ENCODE results near the gene NCSTN. TPM values are rescaled to one million over a fixed set of nuclear protein-coding genes. Genes with fewer than 3 reads are reported as not detected.

Gene NCSTN
- total and polyA plus RNA-seq, 9 of the 15 experiments (the other 6 are each of a cell fraction or from before 2014, with no cell fraction given), result 21.3 to 91.1 (median 57.9) TPM

GRCh38 chr1:160328184-160328583 is 15.0 kb upstream of the NCSTN start (continued):
- TF ChIP-seq, protein P1, sequence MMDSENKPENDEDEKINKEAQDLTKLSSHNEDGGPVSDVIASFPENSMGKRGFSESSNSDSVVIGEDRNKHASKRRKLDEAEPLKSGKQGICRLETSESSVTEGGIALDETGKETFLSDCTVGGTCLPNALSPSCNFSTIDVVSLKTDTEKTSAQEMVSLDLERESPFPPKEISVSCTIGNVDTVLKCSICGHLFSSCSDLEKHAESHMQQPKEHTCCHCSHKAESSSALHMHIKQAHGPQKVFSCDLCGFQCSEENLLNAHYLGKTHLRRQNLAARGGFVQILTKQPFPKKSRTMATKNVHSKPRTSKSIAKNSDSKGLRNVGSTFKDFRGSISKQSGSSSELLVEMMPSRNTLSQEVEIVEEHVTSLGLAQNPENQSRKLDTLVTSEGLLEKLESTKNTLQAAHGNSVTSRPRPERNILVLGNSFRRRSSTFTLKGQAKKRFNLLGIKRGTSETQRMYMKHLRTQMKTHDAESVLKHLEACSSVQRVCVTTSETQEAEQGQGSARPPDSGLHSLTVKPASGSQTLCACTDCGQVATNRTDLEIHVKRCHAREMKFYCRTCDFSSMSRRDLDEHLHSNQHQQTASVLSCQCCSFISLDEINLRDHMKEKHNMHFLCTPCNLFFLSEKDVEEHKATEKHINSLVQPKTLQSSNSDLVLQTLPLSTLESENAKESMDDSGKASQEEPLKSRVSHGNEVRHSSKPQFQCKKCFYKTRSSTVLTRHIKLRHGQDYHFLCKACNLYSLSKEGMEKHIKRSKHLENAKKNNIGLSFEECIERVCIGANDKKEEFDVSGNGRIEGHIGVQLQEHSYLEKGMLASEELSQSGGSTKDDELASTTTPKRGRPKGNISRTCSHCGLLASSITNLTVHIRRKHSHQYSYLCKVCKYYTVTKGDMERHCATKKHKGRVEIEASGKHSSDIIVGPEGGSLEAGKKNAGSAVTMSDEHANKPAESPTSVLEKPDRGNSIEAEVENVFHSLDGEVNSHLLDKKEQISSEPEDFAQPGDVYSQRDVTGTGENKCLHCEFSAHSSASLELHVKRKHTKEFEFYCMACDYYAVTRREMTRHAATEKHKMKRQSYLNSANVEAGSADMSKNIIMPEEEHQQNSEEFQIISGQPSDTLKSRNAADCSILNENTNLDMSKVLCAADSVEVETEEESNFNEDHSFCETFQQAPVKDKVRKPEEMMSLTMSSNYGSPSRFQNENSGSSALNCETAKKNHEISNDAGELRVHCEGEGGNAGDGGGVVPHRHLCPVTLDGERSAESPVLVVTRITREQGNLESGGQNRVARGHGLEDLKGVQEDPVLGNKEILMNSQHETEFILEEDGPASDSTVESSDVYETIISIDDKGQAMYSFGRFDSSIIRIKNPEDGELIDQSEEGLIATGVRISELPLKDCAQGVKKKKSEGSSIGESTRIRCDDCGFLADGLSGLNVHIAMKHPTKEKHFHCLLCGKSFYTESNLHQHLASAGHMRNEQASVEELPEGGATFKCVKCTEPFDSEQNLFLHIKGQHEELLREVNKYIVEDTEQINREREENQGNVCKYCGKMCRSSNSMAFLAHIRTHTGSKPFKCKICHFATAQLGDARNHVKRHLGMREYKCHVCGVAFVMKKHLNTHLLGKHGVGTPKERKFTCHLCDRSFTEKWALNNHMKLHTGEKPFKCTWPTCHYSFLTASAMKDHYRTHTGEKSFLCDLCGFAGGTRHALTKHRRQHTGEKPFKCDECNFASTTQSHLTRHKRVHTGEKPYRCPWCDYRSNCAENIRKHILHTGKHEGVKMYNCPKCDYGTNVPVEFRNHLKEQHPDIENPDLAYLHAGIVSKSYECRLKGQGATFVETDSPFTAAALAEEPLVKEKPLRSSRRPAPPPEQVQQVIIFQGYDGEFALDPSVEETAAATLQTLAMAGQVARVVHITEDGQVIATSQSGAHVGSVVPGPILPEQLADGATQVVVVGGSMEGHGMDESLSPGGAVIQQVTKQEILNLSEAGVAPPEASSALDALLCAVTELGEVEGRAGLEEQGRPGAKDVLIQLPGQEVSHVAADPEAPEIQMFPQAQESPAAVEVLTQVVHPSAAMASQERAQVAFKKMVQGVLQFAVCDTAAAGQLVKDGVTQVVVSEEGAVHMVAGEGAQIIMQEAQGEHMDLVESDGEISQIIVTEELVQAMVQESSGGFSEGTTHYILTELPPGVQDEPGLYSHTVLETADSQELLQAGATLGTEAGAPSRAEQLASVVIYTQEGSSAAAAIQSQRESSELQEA (IDR thresholded peaks at IDR 0.05; ENCODE audit: low read depth), result no peak
- TF ChIP-seq HMGN3 (IDR thresholded peaks at IDR 0.05; ENCODE audit: borderline replicate concordance, extremely low read depth, insufficient read length, low read depth, low read length) (no peak), SNIP1 (IDR thresholded peaks at IDR 0.05; ENCODE audit: low read depth) (no peak), FOXJ2 (tag; IDR thresholded peaks at IDR 0.05) (no peak), ZZZ3 (IDR thresholded peaks at IDR 0.05) (no peak), TAF1 (IDR thresholded peaks at IDR 0.05; ENCODE audit: control insufficient read depth, extremely low read depth, insufficient read depth, low read length, severe bottlenecking) (no peak), EP400 (IDR thresholded peaks at IDR 0.05) (no peak), MCM7 (IDR thresholded peaks at IDR 0.05) (no peak)
